ENCODE measurements around the gene CEBPE.

The CEBPE gene

GRCh38 chr14:23101213-23101970 lies 17.7 kb downstream of the CEBPE start:
- DNase-seq = no peak

DNA sequence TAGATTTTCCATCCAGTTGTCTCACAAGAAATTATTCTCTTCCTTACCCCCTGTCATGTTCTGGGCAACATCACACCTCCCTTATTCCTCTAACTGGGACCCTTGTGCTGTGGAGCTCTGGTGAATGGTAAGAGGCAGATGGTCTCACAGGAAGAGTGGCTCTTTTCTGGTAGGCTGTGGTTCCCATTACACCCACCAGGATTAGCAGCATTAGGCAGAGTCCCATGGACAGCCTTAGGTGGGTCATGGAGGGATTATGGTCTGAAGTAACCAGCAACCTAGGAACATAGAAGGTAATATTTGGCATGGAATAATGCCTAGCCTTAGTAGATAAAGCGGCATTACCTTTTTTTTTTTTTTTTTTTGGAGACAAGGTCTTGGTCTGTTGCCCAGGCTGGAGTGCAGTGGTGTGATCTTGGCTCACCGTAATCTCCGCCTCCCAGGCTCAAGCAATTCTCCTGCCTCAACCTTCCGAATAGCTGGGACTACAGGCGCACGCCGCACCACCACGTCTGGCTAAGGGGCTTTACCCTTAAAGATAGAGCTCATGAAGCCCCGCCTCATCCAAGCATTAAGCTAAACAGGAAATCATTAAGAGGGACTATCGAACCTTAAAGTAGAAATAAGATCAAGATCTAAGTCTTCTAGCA lies 19.7 kb downstream of the CEBPE start:
- no peak for DNase-seq

GRCh38 chr14:23097786-23098185 lies 21.3 kb downstream of the CEBPE start:
- no peak for DNase-seq

DNA sequence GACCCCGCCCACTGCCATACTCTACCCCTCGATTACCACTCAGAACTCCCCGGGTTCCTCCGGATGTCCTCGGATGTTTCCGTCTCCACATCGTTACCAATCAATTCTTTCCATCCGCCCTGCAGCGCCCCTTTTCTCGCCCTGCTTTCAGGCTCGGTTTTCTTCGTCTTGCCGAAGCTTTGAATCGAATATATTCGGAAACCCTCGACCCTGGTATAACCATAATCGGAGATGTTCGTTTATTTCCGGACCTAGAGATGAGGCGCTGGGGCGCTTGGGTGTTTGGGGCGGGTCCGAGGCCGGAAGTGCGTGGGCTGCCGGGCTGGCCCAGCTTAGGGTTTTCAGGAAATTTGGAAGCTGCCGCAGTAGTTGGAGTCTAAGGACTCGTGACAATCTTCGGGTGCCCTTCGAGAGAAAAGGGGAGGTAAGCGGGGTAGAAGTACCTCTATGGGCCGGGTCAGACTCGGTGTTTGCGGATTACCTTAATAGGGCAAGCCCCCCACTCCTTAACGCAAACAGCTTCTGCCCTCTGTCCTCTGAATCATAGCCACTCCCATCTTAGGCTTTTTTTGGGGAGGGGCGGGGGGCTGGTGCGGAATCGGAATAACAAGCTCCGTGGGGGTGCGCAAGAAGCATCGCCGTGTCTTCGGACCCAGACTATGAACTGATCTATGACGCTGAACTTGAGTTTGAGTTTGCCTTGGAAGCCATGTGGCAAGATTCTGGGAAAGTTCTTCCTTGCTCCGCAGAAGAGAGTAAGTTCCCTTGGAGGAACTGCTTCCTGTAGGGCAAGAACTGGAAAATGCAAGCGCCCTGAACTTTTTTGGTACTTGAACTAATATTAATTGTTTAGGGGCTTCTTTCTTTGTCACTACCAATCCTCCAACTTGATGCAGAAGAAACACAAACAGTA lies 23.6 kb downstream of the CEBPE start, which contains the start of gene C14orf119:
Gene C14orf119, plus strand, starts transcription at position 310 of the 913 bp plus-strand sequence. CDS start 2,154 bp downstream, outside the sequence.
- peak; percentile 99 for DNase-seq

- no peak for DNase-seq
Observed at GRCh38 chr14:23094666-23095195, 24.3 kb downstream of the CEBPE start, which contains the start of gene ACIN1. TSS of gene ACIN1 (minus strand) at chr14:23095136. CDS start at chr14:23095112, 24 bp downstream.

DNA sequence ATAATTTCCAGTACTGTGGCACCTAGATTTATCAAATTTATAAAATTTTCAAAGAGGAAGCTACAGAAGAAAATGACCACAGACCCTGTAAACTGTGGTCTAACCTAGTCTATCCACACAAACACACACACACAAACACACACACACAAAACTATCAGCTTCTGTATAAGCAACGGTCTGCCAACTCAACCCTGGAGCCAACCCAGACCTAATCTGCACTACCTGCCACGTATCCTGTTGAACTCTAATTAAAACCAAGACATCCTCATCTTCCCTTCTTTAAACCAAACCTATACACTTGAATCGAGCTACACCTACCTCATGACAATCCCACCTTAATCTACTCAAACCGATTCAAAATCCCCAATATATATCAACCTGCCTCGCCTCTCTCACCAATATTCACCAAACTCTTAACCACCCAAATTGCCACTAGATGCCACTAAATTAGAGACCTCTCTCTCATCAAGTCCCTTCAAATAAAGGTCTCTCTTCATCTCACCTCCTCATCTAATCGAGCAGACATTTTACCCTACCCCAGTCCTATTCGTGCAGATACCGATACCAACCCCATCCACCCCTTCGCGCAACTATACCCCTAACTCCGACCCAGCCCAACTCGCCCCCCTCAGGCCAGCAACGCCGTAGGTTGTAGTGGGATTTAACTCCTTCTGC lies 24.9 kb downstream of the CEBPE start:
- DNase-seq = peak; percentile 84

GRCh38 chr14:23093526-23093925 lies 25.5 kb downstream of the CEBPE start:
- DNase-seq = no peak

DNA sequence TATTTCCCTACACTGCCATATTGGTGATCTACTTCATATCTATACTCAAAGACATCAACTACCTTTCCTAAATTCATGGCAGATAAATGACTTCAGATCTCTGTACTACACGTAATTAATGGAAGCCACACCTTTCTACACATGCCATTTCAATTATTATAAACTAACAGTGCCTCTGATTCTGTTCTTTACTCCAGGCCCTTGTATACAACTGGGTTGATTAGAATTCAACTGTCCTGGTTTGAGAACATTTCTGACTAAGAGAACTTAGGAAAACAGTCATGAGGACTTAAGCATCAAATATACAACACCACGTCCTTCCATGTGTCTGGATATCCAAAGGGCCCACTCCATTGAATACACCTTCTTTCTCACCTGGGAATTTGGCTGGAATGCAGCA lies 26.0 kb downstream of the CEBPE start:
- no peak for DNase-seq

GRCh38 chr14:23091294-23092225 lies 27.5 kb downstream of the CEBPE start:
- DNase-seq = no peak

GRCh38 chr14:23090254-23090636 lies 28.8 kb downstream of the CEBPE start:
- no peak for DNase-seq

GRCh38 chr14:23089498-23090253 lies 29.4 kb downstream of the CEBPE start:
- DNase-seq = no peak

DNA sequence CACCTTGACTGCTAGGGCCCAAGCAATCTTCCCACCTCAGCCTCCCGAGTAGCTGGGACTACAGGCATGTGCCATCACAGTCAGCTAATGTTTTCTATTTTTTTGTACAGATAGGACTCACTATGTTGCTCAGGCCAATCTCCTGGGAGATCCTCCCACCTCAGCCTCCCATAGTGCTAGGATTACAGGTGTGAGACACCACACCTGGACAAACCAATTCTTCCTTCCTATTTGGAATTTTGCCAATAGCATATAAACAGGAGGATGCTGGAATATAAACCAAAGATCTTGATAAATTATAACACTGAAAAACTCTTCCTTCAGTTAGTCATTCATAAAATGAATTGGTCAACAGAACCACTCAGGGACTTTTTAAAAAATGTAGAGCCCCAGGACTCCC lies 32.5 kb downstream of the CEBPE start:
- no peak for DNase-seq

DNA sequence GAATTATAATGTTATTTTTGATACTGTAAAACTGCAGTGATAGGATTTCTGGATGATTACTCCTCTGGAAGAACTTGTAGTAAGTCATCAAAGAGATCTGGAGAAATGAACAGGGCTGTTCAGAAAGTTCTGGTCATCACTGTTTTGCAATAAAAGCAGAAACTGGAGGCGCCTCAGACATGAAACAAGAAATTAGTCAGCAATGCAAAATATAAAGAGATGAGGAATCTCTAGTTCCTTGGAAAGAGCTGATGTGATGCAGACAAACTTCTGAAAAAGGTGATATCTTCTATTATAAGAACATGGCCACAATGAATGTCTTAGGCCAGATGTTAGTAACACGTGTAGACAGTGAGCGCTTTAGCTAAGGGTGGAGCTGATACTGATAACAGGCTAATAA lies 33.6 kb downstream of the CEBPE start:
- no peak for DNase-seq

- no peak for DNase-seq
Observed at GRCh38 chr14:23080474-23080873, 38.6 kb downstream of the CEBPE start.

- no peak for DNase-seq
Observed at GRCh38 chr14:23079716-23080115, 39.3 kb downstream of the CEBPE start.

DNA sequence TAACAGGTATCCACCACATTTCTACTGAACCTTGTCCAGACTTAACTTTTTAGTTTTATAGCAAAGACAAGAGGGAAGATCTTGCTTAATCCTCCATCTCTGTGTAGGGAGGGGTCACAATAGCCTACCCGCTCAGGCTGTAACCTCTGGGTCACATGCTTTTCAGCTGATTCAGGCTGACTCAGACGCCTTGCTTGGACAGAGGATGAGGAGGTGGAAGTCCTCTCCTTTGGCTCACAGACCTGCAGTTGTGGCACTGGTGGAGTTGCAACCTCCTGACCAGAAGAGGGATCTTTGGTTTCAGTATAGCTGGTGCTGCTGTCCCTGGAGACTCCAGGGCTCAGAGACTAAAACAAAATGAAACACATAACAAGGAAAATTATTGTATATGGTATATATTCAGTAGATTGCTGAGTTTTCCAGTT lies 40.4 kb downstream of the CEBPE start:
- DNase-seq = peak; percentile 64

- DNase-seq = no peak
Observed at GRCh38 chr14:23077962-23078361, 41.1 kb downstream of the CEBPE start.

GRCh38 chr14:23076785-23077408 lies 42.2 kb downstream of the CEBPE start:
- no peak for DNase-seq

GRCh38 chr14:23074906-23075305 lies 44.1 kb downstream of the CEBPE start:
- DNase-seq = no peak
